HEK293 (cell line): ENCODE data around the gene LPIN2.
"Not testable (repeated sequence)": the region's sequence is repeated elsewhere in the genome, so short reads cannot be mapped to it uniquely, and the experiment has no call there.

Experiments
- CTCF ChIA-PET: fragments of 350-600 bp; formaldehyde crosslinking; extraction: SDS; loops from one replicate; lab custom pipeline; 2021; ENCODE audit warnings: antibody characterized with exemption; lab: Yijun Ruan, JAX
- POLR2A ChIA-PET: fragments of 300-600 bp; formaldehyde crosslinking; extraction: SDS; loops from one replicate; lab custom pipeline; 2020; ENCODE audit warnings: antibody characterized with exemption, inconsistent platforms; lab: Yijun Ruan, JAX
- H3K27ac ChIP-seq: fragments of 200-500 bp; sonication (Bioruptor generic); 2 replicates; pipeline ENCODE4 v1.5.1; 2014; ENCODE audit warnings: low read depth, low read length, control low read depth, inconsistent platforms; ENCODE audit errors: extremely low read depth
- H3K36me3 ChIP-seq, 2 experiments: fragments of 200-500 bp in 1 of 2; sonication (Bioruptor generic) in 1 of 2; 1 replicate in 1 of 2; 2 replicates in 1 of 2; pipeline ENCODE4 v1.5.1; 2014 to 2017; ENCODE audit warnings: inconsistent platforms in 2 of 2, low read length in 2 of 2; ENCODE audit not compliant: control insufficient read depth in 2 of 2, insufficient read depth in 1 of 2
- H3K4me1 ChIP-seq: fragments of 200-500 bp; sonication (Bioruptor generic); 2 replicates; pipeline ENCODE4 v1.5.1; 2014; ENCODE audit warnings: mild to moderate bottlenecking, low read length, inconsistent platforms; ENCODE audit not compliant: control insufficient read depth, insufficient read depth
- H3K4me3 ChIP-seq: 2 replicates; pipeline ENCODE4 v1.5.1; 2011; ENCODE audit warnings: low read depth, mild to moderate bottlenecking, control low read depth, low read length, moderate library complexity
- H3K9me3 ChIP-seq: fragments of 200-500 bp; sonication (Bioruptor generic); 2 replicates; pipeline ENCODE4 v1.5.1; 2014; ENCODE audit warnings: low read depth, low read length, inconsistent platforms; ENCODE audit not compliant: control insufficient read depth, insufficient read depth
- PRDM1 ChIP-seq: fragments of 450-650 bp; formaldehyde crosslinking; IDR thresholded peaks from 2 replicates; pipeline ENCODE4; 2016; ENCODE audit warnings: missing biosample characterization, missing genetic modification characterization
- TCF7L2 ChIP-seq: IDR thresholded peaks from 2 replicates; pipeline ENCODE4 v1.6.1; 2011; ENCODE audit warnings: low read depth, mild to moderate bottlenecking, inconsistent platforms, low read length, moderate library complexity, borderline replicate concordance
- WT1 ChIP-seq: fragments of 450-650 bp; formaldehyde crosslinking; IDR thresholded peaks from 2 replicates; pipeline ENCODE4 v1.5.1; 2016; ENCODE audit warnings: missing biosample characterization, missing genetic modification characterization
- YY2 ChIP-seq: fragments of 450-650 bp; formaldehyde crosslinking; IDR thresholded peaks from 2 replicates; pipeline ENCODE4 v1.5.1; 2016; ENCODE audit warnings: missing biosample characterization, missing genetic modification characterization
- ZEB2 ChIP-seq: fragments of 450-650 bp; formaldehyde crosslinking; IDR thresholded peaks from 2 replicates; pipeline ENCODE4 v1.5.1; 2016; ENCODE audit warnings: missing biosample characterization, missing genetic modification characterization
- ZIC2 ChIP-seq: fragments of 450-650 bp; formaldehyde crosslinking; IDR thresholded peaks from 2 replicates; pipeline ENCODE4 v1.5.1; 2016; ENCODE audit warnings: missing biosample characterization, missing genetic modification characterization
- ZNF24 ChIP-seq: fragments of 450-650 bp; formaldehyde crosslinking; IDR thresholded peaks from 2 replicates; pipeline ENCODE4 v1.5.1; 2016; ENCODE audit warnings: missing biosample characterization, missing genetic modification characterization
- ZNF510 ChIP-seq: fragments of 450-650 bp; formaldehyde crosslinking; IDR thresholded peaks from 2 replicates; pipeline ENCODE4 v1.5.1; 2018; ENCODE audit warnings: mild to moderate bottlenecking, missing genetic modification characterization, missing biosample characterization; ENCODE audit not compliant: insufficient replicate concordance
- ZNF529 ChIP-seq: fragments of 450-650 bp; formaldehyde crosslinking; IDR thresholded peaks from 2 replicates; pipeline ENCODE4 v1.5.1; 2017; ENCODE audit warnings: missing genetic modification characterization, missing biosample characterization; ENCODE audit not compliant: insufficient replicate concordance
- ZNF621 ChIP-seq: fragments of 450-650 bp; formaldehyde crosslinking; IDR thresholded peaks from 2 replicates; pipeline ENCODE4 v1.5.1; 2017; ENCODE audit warnings: missing biosample characterization, missing genetic modification characterization
- ZNF677 ChIP-seq: fragments of 450-650 bp; IDR thresholded peaks from 2 replicates; pipeline ENCODE4 v1.5.0; 2018; ENCODE audit warnings: missing biosample characterization, mild to moderate bottlenecking, missing genetic modification characterization, moderate library complexity
- TF ChIP-seq, protein P1 (sequence below): fragments of 450-650 bp; formaldehyde crosslinking; IDR thresholded peaks from 2 replicates; pipeline ENCODE4 v1.5.1; 2017; ENCODE audit warnings: missing biosample characterization, missing genetic modification characterization
- TF ChIP-seq, protein P2 (sequence below): fragments of 450-650 bp; formaldehyde crosslinking; IDR thresholded peaks from 2 replicates; pipeline ENCODE4 v1.5.1; 2016; ENCODE audit warnings: missing biosample characterization, missing genetic modification characterization
- TF ChIP-seq, protein P3 (sequence below): IDR thresholded peaks from 2 replicates; pipeline ENCODE4 v1.6.1; 2011; ENCODE audit warnings: mild to moderate bottlenecking, low read depth, low read length, borderline replicate concordance
- TF ChIP-seq, protein P4 (sequence below): fragments of 450-650 bp; formaldehyde crosslinking; IDR thresholded peaks from 2 replicates; pipeline ENCODE4 v1.5.1; 2016; ENCODE audit warnings: missing biosample characterization, missing genetic modification characterization

Gene LPIN2

DNA sequence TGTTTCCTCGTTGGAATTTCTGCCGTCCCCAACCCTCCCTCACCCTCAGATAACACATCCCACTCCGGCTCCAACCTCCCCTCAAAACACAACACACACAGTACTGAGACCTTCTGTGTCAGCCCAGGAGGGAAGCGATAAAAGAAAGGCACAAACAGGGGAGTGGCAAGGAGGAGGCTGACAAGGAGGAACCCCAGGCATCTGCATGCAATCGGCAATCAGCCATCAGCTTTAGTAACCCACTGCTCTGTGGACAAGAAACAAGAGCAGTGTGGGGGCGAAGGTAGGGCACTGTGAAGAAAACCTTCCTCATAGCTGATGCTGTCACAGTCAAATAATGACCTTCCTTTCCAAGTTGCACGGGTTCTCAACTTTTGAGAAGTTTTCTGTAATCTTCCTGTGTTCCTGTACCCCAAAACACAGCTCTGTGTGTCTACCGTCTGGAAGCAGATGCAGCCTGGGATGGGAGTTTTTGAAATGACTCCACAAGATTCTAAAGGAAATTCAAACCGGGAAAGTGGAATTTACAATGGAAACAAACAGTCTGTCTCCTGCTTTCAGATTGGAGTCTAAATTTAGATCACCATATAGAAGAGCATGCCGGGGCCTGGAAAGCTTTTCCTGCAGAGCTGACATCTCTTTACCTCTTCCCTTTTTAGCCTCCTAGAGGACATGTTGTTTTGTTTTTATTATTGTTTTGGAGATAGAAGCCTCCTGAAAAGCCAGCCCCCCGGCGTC lies 16.4 kb upstream of the LPIN2 start:
- no peaks in the 10 kb centered on the region for H3K9me3 ChIP-seq
- TF ChIP-seq ZNF621 (tag by site-specific recombination) (no peak), TCF7L2 (no peak), ZNF24 (tag by site-specific recombination) (no peak), WT1 (tag by site-specific recombination) (no peak), ZEB2 (tag by site-specific recombination) (no peak), ZNF510 (tag by site-specific recombination) (no peak), ZNF677 (no peak), YY2 (tag by site-specific recombination) (no peak), ZNF529 (no peak), ZIC2 (tag by site-specific recombination) (no peak)
- TF ChIP-seq, protein P1, sequence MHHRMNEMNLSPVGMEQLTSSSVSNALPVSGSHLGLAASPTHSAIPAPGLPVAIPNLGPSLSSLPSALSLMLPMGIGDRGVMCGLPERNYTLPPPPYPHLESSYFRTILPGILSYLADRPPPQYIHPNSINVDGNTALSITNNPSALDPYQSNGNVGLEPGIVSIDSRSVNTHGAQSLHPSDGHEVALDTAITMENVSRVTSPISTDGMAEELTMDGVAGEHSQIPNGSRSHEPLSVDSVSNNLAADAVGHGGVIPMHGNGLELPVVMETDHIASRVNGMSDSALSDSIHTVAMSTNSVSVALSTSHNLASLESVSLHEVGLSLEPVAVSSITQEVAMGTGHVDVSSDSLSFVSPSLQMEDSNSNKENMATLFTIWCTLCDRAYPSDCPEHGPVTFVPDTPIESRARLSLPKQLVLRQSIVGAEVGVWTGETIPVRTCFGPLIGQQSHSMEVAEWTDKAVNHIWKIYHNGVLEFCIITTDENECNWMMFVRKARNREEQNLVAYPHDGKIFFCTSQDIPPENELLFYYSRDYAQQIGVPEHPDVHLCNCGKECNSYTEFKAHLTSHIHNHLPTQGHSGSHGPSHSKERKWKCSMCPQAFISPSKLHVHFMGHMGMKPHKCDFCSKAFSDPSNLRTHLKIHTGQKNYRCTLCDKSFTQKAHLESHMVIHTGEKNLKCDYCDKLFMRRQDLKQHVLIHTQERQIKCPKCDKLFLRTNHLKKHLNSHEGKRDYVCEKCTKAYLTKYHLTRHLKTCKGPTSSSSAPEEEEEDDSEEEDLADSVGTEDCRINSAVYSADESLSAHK, result no peak
- TF ChIP-seq, protein P2, sequence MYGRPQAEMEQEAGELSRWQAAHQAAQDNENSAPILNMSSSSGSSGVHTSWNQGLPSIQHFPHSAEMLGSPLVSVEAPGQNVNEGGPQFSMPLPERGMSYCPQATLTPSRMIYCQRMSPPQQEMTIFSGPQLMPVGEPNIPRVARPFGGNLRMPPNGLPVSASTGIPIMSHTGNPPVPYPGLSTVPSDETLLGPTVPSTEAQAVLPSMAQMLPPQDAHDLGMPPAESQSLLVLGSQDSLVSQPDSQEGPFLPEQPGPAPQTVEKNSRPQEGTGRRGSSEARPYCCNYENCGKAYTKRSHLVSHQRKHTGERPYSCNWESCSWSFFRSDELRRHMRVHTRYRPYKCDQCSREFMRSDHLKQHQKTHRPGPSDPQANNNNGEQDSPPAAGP (tag by site-specific recombination), result no peak
- TF ChIP-seq, protein P3, sequence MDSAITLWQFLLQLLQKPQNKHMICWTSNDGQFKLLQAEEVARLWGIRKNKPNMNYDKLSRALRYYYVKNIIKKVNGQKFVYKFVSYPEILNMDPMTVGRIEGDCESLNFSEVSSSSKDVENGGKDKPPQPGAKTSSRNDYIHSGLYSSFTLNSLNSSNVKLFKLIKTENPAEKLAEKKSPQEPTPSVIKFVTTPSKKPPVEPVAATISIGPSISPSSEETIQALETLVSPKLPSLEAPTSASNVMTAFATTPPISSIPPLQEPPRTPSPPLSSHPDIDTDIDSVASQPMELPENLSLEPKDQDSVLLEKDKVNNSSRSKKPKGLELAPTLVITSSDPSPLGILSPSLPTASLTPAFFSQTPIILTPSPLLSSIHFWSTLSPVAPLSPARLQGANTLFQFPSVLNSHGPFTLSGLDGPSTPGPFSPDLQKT, result no peak
- TF ChIP-seq, protein P4, sequence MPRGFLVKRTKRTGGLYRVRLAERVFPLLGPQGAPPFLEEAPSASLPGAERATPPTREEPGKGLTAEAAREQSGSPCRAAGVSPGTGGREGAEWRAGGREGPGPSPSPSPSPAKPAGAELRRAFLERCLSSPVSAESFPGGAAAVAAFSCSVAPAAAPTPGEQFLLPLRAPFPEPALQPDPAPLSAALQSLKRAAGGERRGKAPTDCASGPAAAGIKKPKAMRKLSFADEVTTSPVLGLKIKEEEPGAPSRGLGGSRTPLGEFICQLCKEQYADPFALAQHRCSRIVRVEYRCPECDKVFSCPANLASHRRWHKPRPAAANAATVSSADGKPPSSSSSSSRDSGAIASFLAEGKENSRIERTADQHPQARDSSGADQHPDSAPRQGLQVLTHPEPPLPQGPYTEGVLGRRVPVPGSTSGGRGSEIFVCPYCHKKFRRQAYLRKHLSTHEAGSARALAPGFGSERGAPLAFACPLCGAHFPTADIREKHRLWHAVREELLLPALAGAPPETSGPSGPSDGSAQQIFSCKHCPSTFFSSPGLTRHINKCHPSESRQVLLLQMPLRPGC (tag by site-specific recombination), result no peak
- no peaks in the 10 kb centered on the region for H3K4me1 ChIP-seq
- POLR2A ChIA-PET, result interaction anchor here (0.6 kb wide), 1 partner anchor 114 kb away, joined by 5 read pairs; no protein-coding TSS in a partner anchor
- H3K36me3 ChIP-seq, result no peaks in the 10 kb centered on the region
- H3K27ac ChIP-seq, result no peak overlapping the region
- no peak overlapping the region for H3K4me3 ChIP-seq
- CTCF ChIA-PET, result interaction anchor here (1.3 kb wide), 1 partner anchor 34 kb away, joined by 4 read pairs; no protein-coding TSS in a partner anchor

DNA sequence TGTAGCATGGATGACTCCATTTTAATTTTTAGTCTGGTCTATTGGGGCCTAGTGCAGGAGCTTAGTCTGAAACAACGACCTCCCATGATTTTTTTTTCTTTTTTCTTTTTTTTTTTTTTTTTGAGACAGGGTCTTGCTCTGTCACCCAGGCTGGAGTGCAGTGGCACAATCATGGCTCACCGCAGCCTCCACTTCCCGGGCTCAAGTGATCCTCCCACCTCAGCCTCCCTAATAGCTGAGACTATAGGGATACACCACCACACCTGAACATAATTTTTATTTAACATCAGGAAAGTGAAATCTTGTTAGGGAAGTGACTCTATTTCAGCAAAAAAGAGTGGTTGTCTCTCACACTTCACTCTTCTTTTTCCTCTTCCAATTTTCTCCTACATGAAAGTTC lies 15.2 kb upstream of the LPIN2 start:
- H3K27ac ChIP-seq, result not testable (repeated sequence)
- TF ChIP-seq PRDM1, result peak; percentile 52
- TF ChIP-seq, all 188 proteins: peak for 1; not testable (repeated sequence) for 187
- H3K4me1 ChIP-seq, H3K36me3 ChIP-seq, POLR2A ChIA-PET, H3K4me3 ChIP-seq, H3K9me3 ChIP-seq: not testable (repeated sequence)
- CTCF ChIA-PET, result interaction anchor here (0.6 kb wide), 2 partner anchors 27 to 35 kb away, joined by 3 read pairs; no protein-coding TSS in a partner anchor
